H1 (cell line): ENCODE measurements around the gene RPS21. TPM values are rescaled to one million over a fixed set of nuclear protein-coding genes. Genes with fewer than 3 reads are reported as not detected.

Experiments
- CTCF ChIA-PET: fragments of 300-600 bp; sonication (Branson Sonifier 250); formaldehyde crosslinking; loops from one replicate; lab custom pipeline; 2021; ENCODE audit not compliant: partially characterized antibody; lab: Charles Lee
- POLR2A ChIA-PET: fragments of 300-600 bp; sonication (Branson Sonifier 250); formaldehyde crosslinking; loops from one replicate; lab custom pipeline; 2021; ENCODE audit warnings: inconsistent platforms; ENCODE audit not compliant: partially characterized antibody; lab: Charles Lee
- DNase-seq, 2 experiments: peaks; one replicate each; pipeline versions ENCODE4 v3.0.0 to v3.0.0-alpha.2; 2010 to 2022; ENCODE audit warnings: low spot score in 2 of 2, low read depth in 1 of 2, mixed read lengths in 1 of 2
- FAIRE-seq: peaks from 2 replicates; lab custom pipeline; 2011; peaks lifted over from hg19 to GRCh38; lab: Jason Lieb, UNC
- H2AFZ ChIP-seq: 2 replicates; pipeline ENCODE4 v1.8.1; 2012; ENCODE audit warnings: low read length, inconsistent platforms
- H2AK5ac ChIP-seq: 2 replicates; pipeline ENCODE4 v1.6.1; 2013; ENCODE audit warnings: low read depth, low read length
- H2BK120ac ChIP-seq: replicated peaks from 2 replicates; pipeline ENCODE3; 2013; ENCODE audit warnings: low read depth, low read length, inconsistent platforms
- H2BK12ac ChIP-seq: 2 replicates; pipeline ENCODE4 v1.6.1; 2013; ENCODE audit warnings: low read depth, low read length
- H2BK15ac ChIP-seq: 2 replicates; pipeline ENCODE4 v1.6.1; 2013; ENCODE audit warnings: low read length
- H2BK20ac ChIP-seq: 2 replicates; pipeline ENCODE4 v1.6.1; 2013; ENCODE audit warnings: low read length
- H2BK5ac ChIP-seq: 2 replicates; pipeline ENCODE4 v1.6.1; 2013; ENCODE audit warnings: low read depth, low read length
- H3K14ac ChIP-seq: 2 replicates; pipeline ENCODE4 v1.6.1; 2013; ENCODE audit warnings: inconsistent platforms; ENCODE audit not compliant: insufficient read length
- H3K18ac ChIP-seq: 2 replicates; pipeline ENCODE4 v1.6.1; 2013; ENCODE audit warnings: low read length; ENCODE audit errors: extremely low read depth
- H3K23ac ChIP-seq: 2 replicates; pipeline ENCODE4 v1.6.1; 2013; ENCODE audit warnings: inconsistent platforms; ENCODE audit not compliant: insufficient read length
- H3K23me2 ChIP-seq: 2 replicates; pipeline ENCODE4 v1.6.1; 2013; ENCODE audit warnings: low read depth, low read length
- H3K27ac ChIP-seq: 2 replicates; pipeline ENCODE4 v1.6.1; 2011; ENCODE audit warnings: low read depth, low read length, inconsistent platforms
- H3K27me3 ChIP-seq, 4 experiments: replicated peaks in 1 of 4; 1 replicate in 1 of 4; 2 replicates in 3 of 4; pipeline versions ENCODE4 v1.6.1 to v1.8.1; 2011 to 2013; ENCODE audit warnings: low read length in 3 of 4, mild to moderate bottlenecking in 3 of 4, inconsistent platforms in 2 of 4, mixed read lengths in 2 of 4, moderate library complexity in 1 of 4; ENCODE audit not compliant: control insufficient read depth in 3 of 4, insufficient read depth in 3 of 4; ENCODE audit errors: extremely low read depth in 1 of 4
- H3K36me3 ChIP-seq, 4 experiments: 2 replicates each; pipeline versions ENCODE4 v1.6.1 to v1.8.1; 2011 to 2013; ENCODE audit warnings: mild to moderate bottlenecking in 4 of 4, low read length in 3 of 4, moderate library complexity in 2 of 4, control low read depth in 1 of 4, inconsistent platforms in 1 of 4; ENCODE audit not compliant: insufficient read depth in 4 of 4, control insufficient read depth in 2 of 4
- H3K4ac ChIP-seq: replicated peaks from 2 replicates; pipeline ENCODE3; 2013; ENCODE audit warnings: low read length, low read depth, mixed read lengths, inconsistent platforms; ENCODE audit not compliant: insufficient read length
- H3K4me1 ChIP-seq, 4 experiments: replicated peaks in 1 of 4; 1 replicate in 1 of 4; 2 replicates in 3 of 4; pipeline versions ENCODE4 v1.6.1 to v1.8.1; 2011 to 2013; ENCODE audit warnings: low read length in 3 of 4, inconsistent platforms in 2 of 4, mixed read lengths in 1 of 4; ENCODE audit not compliant: insufficient read depth in 4 of 4, control insufficient read depth in 3 of 4
- H3K4me2 ChIP-seq, 2 experiments: 2 replicates each; pipeline versions ENCODE4 v1.6.1 to v1.8.1; 2011 to 2013; ENCODE audit warnings: low read depth in 2 of 2, low read length in 2 of 2, control low read depth in 1 of 2, inconsistent platforms in 1 of 2, mild to moderate bottlenecking in 1 of 2; ENCODE audit not compliant: insufficient read depth in 1 of 2
- H3K4me3 ChIP-seq, 4 experiments: fragments of 200-600, 300-600 bp in 1 of 4; sonication (generic), shearing (Covaris generic), sonication (Bioruptor Twin) in 1 of 4; 2 replicates each; pipeline versions ENCODE4 v1.5.1 to v1.8.1; 2011 to 2016; ENCODE audit warnings: low read length in 4 of 4, low read depth in 3 of 4, control low read depth in 2 of 4, inconsistent platforms in 2 of 4, mild to moderate bottlenecking in 2 of 4, mixed read lengths in 1 of 4, moderate library complexity in 1 of 4; ENCODE audit not compliant: insufficient read depth in 2 of 4; ENCODE audit errors: extremely low read depth in 1 of 4
- H3K56ac ChIP-seq: replicated peaks from 2 replicates; pipeline ENCODE3; 2013; ENCODE audit warnings: low read depth, mild to moderate bottlenecking, mixed read lengths, low read length, inconsistent platforms; ENCODE audit not compliant: insufficient read length
- H3K79me1 ChIP-seq: 2 replicates; pipeline ENCODE4 v1.6.1; 2013; ENCODE audit warnings: low read depth, low read length, control low read depth
- H3K79me2 ChIP-seq, 2 experiments: 2 replicates each; pipeline versions ENCODE4 v1.6.1 to v1.8.1; 2012 to 2013; ENCODE audit warnings: low read length in 2 of 2, mild to moderate bottlenecking in 2 of 2, inconsistent platforms in 1 of 2; ENCODE audit not compliant: insufficient read depth in 2 of 2, control insufficient read depth in 1 of 2
- H3K9ac ChIP-seq, 4 experiments: replicated peaks in 1 of 4; 1 replicate in 1 of 4; 2 replicates in 3 of 4; pipeline versions ENCODE4 v1.6.1 to v1.8.1; 2011 to 2013; ENCODE audit warnings: low read depth in 3 of 4, low read length in 3 of 4, control low read depth in 2 of 4, mild to moderate bottlenecking in 2 of 4, moderate library complexity in 2 of 4, inconsistent platforms in 1 of 4; ENCODE audit errors: extremely low read depth in 1 of 4
- H3K9me3 ChIP-seq, 2 experiments: 2 replicates each; pipeline versions ENCODE4 v1.6.1 to v1.8.1; 2012 to 2013; ENCODE audit warnings: mild to moderate bottlenecking in 2 of 2, moderate library complexity in 2 of 2, control low read depth in 1 of 2, inconsistent platforms in 1 of 2, low read depth in 1 of 2, low read length in 1 of 2, mixed read lengths in 1 of 2; ENCODE audit not compliant: insufficient read depth in 2 of 2
- H4K20me1 ChIP-seq, 2 experiments: replicated peaks in 1 of 2; 2 replicates each; pipeline versions ENCODE3 to v1.8.1; 2011 to 2013; ENCODE audit warnings: inconsistent platforms in 2 of 2, low read length in 2 of 2, mild to moderate bottlenecking in 1 of 2; ENCODE audit not compliant: insufficient read depth in 2 of 2, control insufficient read depth in 1 of 2
- H4K5ac ChIP-seq: 2 replicates; pipeline ENCODE4 v1.6.1; 2013; ENCODE audit warnings: low read length, low read depth, mixed read lengths, inconsistent platforms; ENCODE audit not compliant: insufficient read length
- H4K8ac ChIP-seq: 2 replicates; pipeline ENCODE4 v1.8.0; 2013; ENCODE audit warnings: mild to moderate bottlenecking, moderate library complexity, low read length, inconsistent platforms; ENCODE audit not compliant: insufficient read depth; ENCODE audit errors: extremely low read depth
- H4K91ac ChIP-seq: replicated peaks from 2 replicates; pipeline ENCODE3; 2013; ENCODE audit warnings: low read length, mixed read lengths, inconsistent platforms; ENCODE audit not compliant: insufficient read length
- ATF2 ChIP-seq: IDR thresholded peaks from 2 replicates; pipeline ENCODE4 v1.6.1; 2012; ENCODE audit warnings: low read length, inconsistent platforms
- JUN ChIP-seq: IDR thresholded peaks from 2 replicates; pipeline ENCODE4 v1.6.1; 2011; ENCODE audit warnings: low read depth, mild to moderate bottlenecking, improper control_type of control experiment, low read length
- KDM4A ChIP-seq: IDR thresholded peaks from one replicate; pipeline ENCODE4 v1.7.1; 2012; ENCODE audit warnings: low read depth, mild to moderate bottlenecking, moderate library complexity, low read length, inconsistent platforms; ENCODE audit not compliant: severe bottlenecking
- KDM5A ChIP-seq: fragments of 200-600 bp; IDR thresholded peaks from 2 replicates; pipeline ENCODE4 v1.7.1; 2012; ENCODE audit warnings: mild to moderate bottlenecking, low read length, inconsistent platforms, mixed read lengths
- MAFK ChIP-seq: IDR thresholded peaks from 2 replicates; pipeline ENCODE4 v1.6.1; 2012; ENCODE audit warnings: low read depth, mild to moderate bottlenecking, improper control_type of control experiment, low read length
- NRF1 ChIP-seq: IDR thresholded peaks from 2 replicates; pipeline ENCODE4 v1.6.1; 2011; ENCODE audit warnings: mild to moderate bottlenecking, low read depth, low read length, improper control_type of control experiment
- POLR2A ChIP-seq, 2 experiments: IDR thresholded peaks; 1 replicate in 1 of 2; 2 replicates in 1 of 2; pipeline ENCODE4 v1.6.1; 2011; ENCODE audit warnings: low read depth in 2 of 2, low read length in 2 of 2, mild to moderate bottlenecking in 2 of 2; ENCODE audit errors: control extremely low read depth in 1 of 2
- TAF1 ChIP-seq: IDR thresholded peaks from 2 replicates; pipeline ENCODE4 v1.6.1; 2011; ENCODE audit warnings: mild to moderate bottlenecking, low read depth, low read length
- WGBS, 2 experiments: shearing (Covaris generic) in 1 of 2; methylation state at CpG; one replicate each; pipeline versions ENCODE4 v1.1.6 to v1.1.7; 2013 to 2015; ENCODE audit warnings: low lambda C conversion rate in 2 of 2, mixed read lengths in 2 of 2, inconsistent platforms in 1 of 2, low coverage in 1 of 2, missing lambda C conversion rate in 1 of 2; ENCODE audit not compliant: insufficient replicate concordance in 2 of 2, insufficient coverage in 1 of 2, insufficient read length in 1 of 2; ENCODE audit errors: extremely low coverage in 1 of 2, missing lambda C conversion rate in 1 of 2; 5-methylcytosine and 5-hydroxymethylcytosine counted together
- polyA plus RNA-seq, 7 experiments: library from polyadenylated mRNA; depleted of rRNA in 3 of 7; stranded (reverse) in 5 of 7; unstranded in 2 of 7; fragments of >200 nt in 5 of 7; fragments of 200-250 nt in 2 of 7; gene quantifications; 1 replicate in 5 of 7; 2 replicates in 1 of 7; 4 replicates in 1 of 7; pipeline versions ENCODE4 v1.2.1 to v1.2.3, GENCODE V29; 2011 to 2013; ENCODE audit warnings: missing spikeins in 2 of 7, mixed read lengths in 2 of 7
- total RNA-seq: library from RNA; stranded (reverse); fragmentation: NEBNext Ultra II Directional; extraction: Animal tissue kit (Norgen Biotek cat#: 25700); gene quantifications from 2 replicates; pipeline ENCODE4 v1.2.1, GENCODE V29; 2021

The RPS21 gene
- total and polyA plus RNA-seq, 2 of the 8 experiments (the other 6 are each of a cell fraction or from before 2014, with no cell fraction given): 1,787 to 7,219 TPM

GRCh38 chr20:62390317-62391164 is 3.6 kb downstream of the RPS21 start:
- FAIRE-seq (no peak), DNase-seq (no peak)
- CTCF ChIA-PET: interaction anchor here (0.6 to 9.6 kb wide), 11 partner anchors 12 to 196 kb away, joined by 3 to 103 read pairs (median 3); no protein-coding TSS in a partner anchor
- H2BK12ac ChIP-seq: no peak overlapping the region; the same call in 1 of the 2 replicates
- H4K20me1 ChIP-seq: peaks cover 8 to 19% of the 10 kb centered on the region in 2 experiments
- peaks cover 4 to 28% of the 10 kb centered on the region in 2 experiments; a peak in 3 of 4 replicates for H3K79me2 ChIP-seq
- H3K23ac ChIP-seq: no peak overlapping the region
- H3K4ac ChIP-seq: no peak overlapping the region
- H3K9ac ChIP-seq: no peak overlapping the region
- H4K91ac ChIP-seq: no peak overlapping the region
- H3K9me3 ChIP-seq: no peaks in the 10 kb centered on the region
- H2AFZ ChIP-seq: no peak overlapping the region
- H4K5ac ChIP-seq: no peak overlapping the region
- H4K8ac ChIP-seq: no peak overlapping the region
- peaks cover 10% of the 10 kb centered on the region for H3K79me1 ChIP-seq
- H2BK15ac ChIP-seq: no peak overlapping the region
- no peak overlapping the region for H2BK20ac ChIP-seq
- peaks cover 0 to 8% (median 2%) of the 10 kb centered on the region in 4 experiments; a peak in 5 of 7 replicates for H3K4me1 ChIP-seq
- no peak overlapping the region for H3K4me3 ChIP-seq
- WGBS, 2 experiments: 90% methylated on average over 29 of the region's 29 CpGs; no CpG with 5 or more reads in 1 of the 2 experiments
- no peak overlapping the region for H3K18ac ChIP-seq
- H3K56ac ChIP-seq: no peak overlapping the region
- H3K36me3 ChIP-seq: peaks cover 18 to 24% (median 21%) of the 10 kb centered on the region in 4 experiments
- no peak overlapping the region for H2BK120ac ChIP-seq
- H3K27ac ChIP-seq: no peak overlapping the region
- H3K4me2 ChIP-seq: no peak overlapping the region
- no peaks in the 10 kb centered on the region for H3K27me3 ChIP-seq
- TF ChIP-seq JUN (no peak), KDM4A (no peak), NRF1 (no peak), MAFK (no peak), TAF1 (no peak), KDM5A (no peak), ATF2 (0 out of 2 replicates have a peak, but pooled peaks have one; percentile 25), POLR2A (IDR thresholded peaks at IDR 0.05; ENCODE audit: control extremely low read depth in 1 of 2, low read depth in 2 of 2, low read length in 2 of 2) (peak in 1 of 2 experiments; percentile 0; a peak in 2 of 3 replicates)
- TF ChIP-seq, all 59 proteins: peak for 2
- H3K23me2 ChIP-seq: peaks cover 11% of the 10 kb centered on the region; the same call in 1 of the 2 replicates
- POLR2A ChIA-PET: interaction anchor here (0.7 to 9.0 kb wide), 18 partner anchors 9 to 90 kb away, joined by 3 to 176 read pairs (median 6); partner anchors contain the start of genes ADRM1 and LAMA5
- H2BK5ac ChIP-seq: no peak overlapping the region
- H3K14ac ChIP-seq: no peak overlapping the region
- no peak overlapping the region for H2AK5ac ChIP-seq
